ENCODE results near the gene CLDN19.

The CLDN19 gene

DNA sequence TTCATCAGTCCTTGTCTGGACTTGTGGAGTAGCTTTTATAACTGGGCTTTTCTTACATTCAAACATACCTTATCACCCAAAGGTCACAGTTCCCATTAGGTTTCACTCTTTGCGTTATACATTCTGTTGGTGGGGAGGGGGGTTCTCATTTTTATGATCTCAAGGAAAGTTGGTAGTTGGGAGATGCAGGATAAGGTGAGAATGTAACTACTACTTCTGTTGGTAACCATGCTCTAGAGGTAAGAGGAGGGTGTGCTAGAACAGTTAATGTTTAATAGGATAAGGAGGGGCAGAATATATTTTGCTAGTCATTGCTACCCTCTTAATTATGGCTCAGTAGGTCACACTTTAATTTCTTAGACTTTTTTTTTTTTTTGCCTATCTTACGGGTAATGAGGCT, 47.1 kb downstream of the CLDN19 start:
- DNase-seq: no peak

DNA sequence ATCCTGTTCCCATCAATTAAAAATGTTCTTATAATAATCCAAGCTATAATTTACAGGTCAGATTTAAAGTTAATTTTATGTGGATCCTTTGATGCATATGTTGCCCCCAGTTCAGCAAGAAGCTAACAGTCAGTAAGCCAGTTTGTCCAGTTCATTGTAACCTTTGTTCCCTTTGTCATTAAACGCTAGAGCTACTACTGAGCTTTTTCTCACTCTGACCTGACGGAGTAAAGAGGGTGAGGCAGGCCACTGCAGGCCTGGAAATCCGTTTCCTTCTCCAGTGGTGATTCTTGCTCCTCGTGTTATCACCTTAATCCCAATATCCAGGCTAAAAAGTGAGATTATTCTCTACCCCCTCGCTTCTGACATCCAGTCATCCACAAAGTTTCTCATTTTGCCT, 47.6 kb downstream of the CLDN19 start:
- DNase-seq: no peak

DNA sequence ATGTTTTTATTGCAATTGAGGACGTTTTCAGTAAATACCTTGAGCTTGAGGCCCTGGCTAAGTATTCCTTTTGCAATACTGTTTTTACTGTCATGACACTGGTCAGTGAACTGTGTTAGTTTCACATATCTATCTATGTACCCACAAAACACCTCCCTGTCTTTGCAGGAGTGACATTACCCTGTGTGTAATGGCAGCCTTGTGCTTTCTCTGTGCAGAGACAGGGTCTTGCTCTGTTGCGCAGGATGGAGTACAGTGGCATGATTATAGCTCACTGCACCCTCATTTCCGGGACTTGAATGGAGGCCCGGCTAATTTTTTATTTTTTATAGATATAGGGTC, 48.9 kb downstream of the CLDN19 start:
- DNase-seq: no peak

DNA sequence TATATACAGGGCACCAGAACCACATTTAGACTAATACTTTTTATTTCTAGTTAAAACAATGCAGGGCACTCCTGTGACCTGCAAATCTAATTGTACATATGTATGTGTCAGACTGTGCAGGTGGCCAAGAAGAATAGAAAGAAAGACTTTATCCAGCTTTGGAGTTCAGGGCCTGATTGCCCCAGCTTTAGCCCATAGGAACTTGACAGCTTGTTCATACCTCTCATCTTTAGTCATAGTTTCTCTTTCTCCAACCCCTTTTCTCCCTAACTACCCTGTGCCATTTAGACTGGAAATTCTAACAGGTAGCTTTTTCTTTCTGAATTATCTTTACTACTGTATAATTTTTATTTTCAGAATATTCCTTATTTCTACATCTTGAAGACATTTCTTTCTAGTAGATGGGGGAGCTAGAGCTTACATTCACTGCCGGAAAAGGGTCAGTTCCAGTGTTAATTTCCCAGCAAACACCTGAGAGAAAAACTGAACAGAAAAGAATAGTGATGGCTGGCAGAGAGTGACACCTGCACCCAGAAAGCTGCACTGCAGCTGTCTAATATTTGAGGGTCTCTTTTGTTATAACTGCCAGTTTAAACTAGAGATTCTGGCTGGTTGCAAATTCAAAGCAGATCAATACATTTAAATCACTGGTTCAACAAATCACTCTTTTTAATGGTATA, 49.4 kb downstream of the CLDN19 start:
- no peak for DNase-seq

DNA sequence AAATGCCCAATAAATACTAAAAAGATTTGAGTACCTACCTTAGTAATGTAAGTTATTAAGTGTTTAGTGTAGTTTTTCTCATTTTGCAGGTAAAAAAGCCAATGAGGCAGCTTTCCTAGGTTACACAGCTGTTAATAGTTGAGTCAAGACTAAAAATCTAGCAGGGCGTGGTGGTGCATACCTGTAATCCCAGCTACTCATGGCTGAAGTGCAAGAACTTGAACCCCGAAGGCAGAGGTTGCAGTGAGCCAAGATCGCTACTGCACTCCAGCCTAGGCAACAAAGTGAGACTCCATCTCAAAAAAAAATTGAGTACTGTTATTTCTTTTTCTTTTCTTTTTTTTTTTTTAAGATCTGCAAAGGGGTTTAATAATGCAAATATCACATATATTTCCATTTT, 50.1 kb downstream of the CLDN19 start:
- DNase-seq: no peak

GRCh38 chr1:42686418-42686817, 53.6 kb downstream of the CLDN19 start:
- DNase-seq: no peak

DNA sequence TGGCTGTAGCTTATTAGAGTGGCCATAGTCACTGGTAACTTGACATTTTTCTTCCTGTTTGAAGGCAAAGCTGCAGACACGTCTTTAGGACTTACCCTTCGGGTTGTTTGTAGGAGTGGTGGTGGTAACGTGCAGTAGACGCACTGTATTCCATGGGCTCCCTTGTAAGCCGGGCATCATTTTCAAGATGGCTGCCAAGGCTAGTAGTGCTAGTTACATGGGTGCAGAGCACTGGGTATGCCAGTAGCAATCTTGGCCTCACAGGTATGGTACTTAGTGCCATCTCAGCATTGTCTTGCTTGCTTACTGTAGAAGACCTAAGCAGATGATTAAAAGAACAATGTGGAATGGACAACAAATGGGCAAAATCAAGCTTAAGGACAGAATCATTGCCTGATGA, 55.9 kb downstream of the CLDN19 start:
- peak in 1 of 2 experiments; percentile 27 for DNase-seq
